G401.6 (cell line): ENCODE results near the gene OTUD6A.
"Not testable (repeated sequence)": the region's sequence is repeated elsewhere in the genome, so short reads cannot be mapped to it uniquely, and the experiment has no call there.

Source experiments
- FAIRE-seq: peaks from 2 replicates; lab custom pipeline; 2012; peaks lifted over from hg19 to GRCh38; lab: Jason Lieb, UNC

OTUD6A gene

GRCh38 chrX:70049406-70049805 is 12.9 kb upstream of the OTUD6A start:
- no peak for FAIRE-seq

GRCh38 chrX:70049925-70050324 is 12.3 kb upstream of the OTUD6A start, which contains the start of gene AWAT2:
AWAT2 (minus strand) TSS chrX:70049938; CDS start chrX:70049932, 6 bp downstream.
- no peak for FAIRE-seq

- FAIRE-seq = no peak
Observed at GRCh38 chrX:70052895-70053615, 9.2 kb upstream of the OTUD6A start.

- FAIRE-seq = no peak
Observed at GRCh38 chrX:70054391-70054790, 7.9 kb upstream of the OTUD6A start.

GRCh38 chrX:70062961-70063550 is 799 bp downstream of the OTUD6A start:
- no peak for FAIRE-seq

GRCh38 chrX:70066646-70067045 is 4.4 kb downstream of the OTUD6A start:
- FAIRE-seq = no peak

GRCh38 chrX:70079297-70079696 is 17.0 kb downstream of the OTUD6A start:
- FAIRE-seq = no peak

GRCh38 chrX:70079870-70080269 is 17.6 kb downstream of the OTUD6A start:
- no peak for FAIRE-seq

GRCh38 chrX:70082723-70083122 is 20.5 kb downstream of the OTUD6A start:
- no peak for FAIRE-seq

GRCh38 chrX:70084592-70085240 is 22.5 kb downstream of the OTUD6A start:
- FAIRE-seq = no peak

GRCh38 chrX:70087857-70088630 is 25.8 kb downstream of the OTUD6A start:
- no peak for FAIRE-seq

GRCh38 chrX:70088751-70089150 is 26.5 kb downstream of the OTUD6A start:
- FAIRE-seq = no peak

GRCh38 chrX:70089604-70090297 is 27.5 kb downstream of the OTUD6A start:
- FAIRE-seq = no peak

- no peak for FAIRE-seq
Observed at GRCh38 chrX:70092247-70092646, 30.0 kb downstream of the OTUD6A start.

GRCh38 chrX:70096052-70096451 is 33.8 kb downstream of the OTUD6A start:
- no peak for FAIRE-seq

- no peak for FAIRE-seq
Observed at GRCh38 chrX:70105229-70105628, 43.0 kb downstream of the OTUD6A start.

GRCh38 chrX:70111436-70112026 is 49.3 kb downstream of the OTUD6A start:
- FAIRE-seq = not testable (repeated sequence)
